HCT116 (cell line): ENCODE results near the gene KLK5. TPM values are rescaled to one million over a fixed set of nuclear protein-coding genes. Genes with fewer than 3 reads are reported as not detected.
A peak's percentile ranks its signal among the peaks of the same experiment; 100 is the strongest.

Source experiments
- ATAC-seq: fragments of 200-7000 bp; cut with Tn5 transposase; 2 replicates; pipeline ENCODE4 v1.9.1; 2020; ENCODE audit warnings: mild to moderate bottlenecking, moderate library complexity
- BruUV-seq: library from RNA; stranded (reverse); fragments of 400-500 nt; replicated peaks from 2 replicates; lab custom pipeline; 2021; lab: Mats Ljungman, UMichigan
- CTCF ChIA-PET: fragments of 300-600 bp; sonication (Branson Sonifier 250); formaldehyde crosslinking; loops from one replicate; lab custom pipeline; 2021; ENCODE audit warnings: antibody characterized with exemption; lab: Charles Lee
- POLR2A ChIA-PET: fragments of 300-600, 350-600 bp; sonication (Branson Sonifier 250); formaldehyde crosslinking; loops from one replicate; lab custom pipeline; 2021; ENCODE audit warnings: antibody characterized with exemption; lab: Charles Lee
- RAD21 ChIA-PET, 2 experiments: fragments of 300-600 bp; sonication (Branson Sonifier 250); formaldehyde crosslinking; loops; one replicate each; lab custom pipeline; 2023; ENCODE audit warnings: low total read pairs in 2 of 2; ENCODE audit not compliant: uncharacterized antibody in 2 of 2, unreplicated experiment in 2 of 2, low non-redundant PET in 1 of 2; lab: Charles Lee
- DNase-seq: peaks from one replicate; pipeline ENCODE4 v3.0.0-alpha.2; 2010; ENCODE audit warnings: low read depth, low spot score
- H2AFZ ChIP-seq: fragments of 200-600 bp; shearing (Covaris generic), sonication (generic); 2 replicates; pipeline ENCODE4 v1.6.1; 2017; ENCODE audit warnings: low read depth, mixed run types, mixed read lengths, antibody characterized with exemption, low read length; ENCODE audit not compliant: poor library complexity, severe bottlenecking
- H3K27ac ChIP-seq: 2 replicates; pipeline ENCODE4 v1.5.1; 2012; ENCODE audit warnings: low read depth, low read length
- H3K27me3 ChIP-seq: fragments of 200-600 bp; sonication (generic); 2 replicates; pipeline ENCODE4 v1.6.1; 2016; ENCODE audit warnings: mixed run types, low read length, mixed read lengths; ENCODE audit not compliant: insufficient read depth
- H3K36me3 ChIP-seq, 2 experiments: fragments of 200-500 bp in 1 of 2; fragments of 200-600 bp in 1 of 2; sonication (Bioruptor generic) in 1 of 2; sonication (generic) in 1 of 2; 2 replicates each; pipeline versions ENCODE4 v1.5.1 to v1.6.1; 2014 to 2016; ENCODE audit warnings: low read length in 2 of 2, inconsistent platforms in 1 of 2, mixed read lengths in 1 of 2, mixed run types in 1 of 2; ENCODE audit not compliant: insufficient read depth in 2 of 2, control insufficient read depth in 1 of 2
- H3K4me1 ChIP-seq, 2 experiments: fragments of 200-600 bp in 1 of 2; sonication (generic) in 1 of 2; 2 replicates each; pipeline versions ENCODE4 v1.5.1 to v1.6.1; 2012 to 2017; ENCODE audit warnings: low read length in 2 of 2, inconsistent platforms in 1 of 2, mild to moderate bottlenecking in 1 of 2, mixed read lengths in 1 of 2, mixed run types in 1 of 2, moderate library complexity in 1 of 2; ENCODE audit not compliant: insufficient read depth in 2 of 2, control insufficient read depth in 1 of 2
- H3K4me2 ChIP-seq: fragments of 200-600 bp; sonication (generic); 2 replicates; pipeline ENCODE4 v1.6.1; 2017; ENCODE audit warnings: mixed run types, low read length, mixed read lengths
- H3K4me3 ChIP-seq, 2 experiments: fragments of 200-600 bp in 1 of 2; sonication (generic) in 1 of 2; replicated peaks in 1 of 2; 2 replicates each; pipeline ENCODE4 v1.5.1; 2011 to 2016; ENCODE audit warnings: low read length in 2 of 2, control low read depth in 1 of 2, low read depth in 1 of 2, mild to moderate bottlenecking in 1 of 2, mixed read lengths in 1 of 2, mixed run types in 1 of 2
- H3K79me2 ChIP-seq: fragments of 200-600 bp; sonication (generic); 2 replicates; pipeline ENCODE4 v1.6.1; 2017; ENCODE audit warnings: mild to moderate bottlenecking, mixed run types, low read length, moderate library complexity, mixed read lengths; ENCODE audit not compliant: insufficient read depth
- H3K9ac ChIP-seq: fragments of 200-600 bp; sonication (generic); 2 replicates; pipeline ENCODE4 v1.6.1; 2016; ENCODE audit warnings: low read length, mixed read lengths
- H3K9me2 ChIP-seq: fragments of 200-600 bp; sonication (generic), shearing (Covaris generic); 2 replicates; pipeline ENCODE4 v1.6.1; 2017; ENCODE audit warnings: mixed run types, mild to moderate bottlenecking, moderate library complexity; ENCODE audit not compliant: insufficient read depth
- H3K9me3 ChIP-seq, 2 experiments: fragments of 200-500 bp in 1 of 2; fragments of 200-600 bp in 1 of 2; sonication (Bioruptor generic) in 1 of 2; sonication (generic) in 1 of 2; 2 replicates each; pipeline ENCODE4 v1.6.1; 2014 to 2017; ENCODE audit warnings: low read length in 2 of 2, mixed read lengths in 2 of 2, inconsistent platforms in 1 of 2, low read depth in 1 of 2, mild to moderate bottlenecking in 1 of 2, mixed run types in 1 of 2, moderate library complexity in 1 of 2; ENCODE audit not compliant: control insufficient read depth in 1 of 2, insufficient read depth in 1 of 2
- H4K20me1 ChIP-seq: fragments of 200-600 bp; sonication (generic), shearing (Covaris generic); 2 replicates; pipeline ENCODE4 v1.6.1; 2017; ENCODE audit warnings: mixed run types, mild to moderate bottlenecking, moderate library complexity; ENCODE audit not compliant: insufficient read depth
- ATF3 ChIP-seq: IDR thresholded peaks from 2 replicates; pipeline ENCODE4 v1.6.1; 2012
- CEBPB ChIP-seq: IDR thresholded peaks from 2 replicates; pipeline ENCODE4 v1.6.1; 2012; ENCODE audit warnings: low read depth
- CTCF ChIP-seq, 3 experiments: fragments of 200-600 bp in 1 of 3; sonication (generic) in 1 of 3; IDR thresholded peaks in 2 of 3; conservative IDR thresholded peaks in 1 of 3; 2 replicates each; pipeline ENCODE4 v1.5.1; 2012 to 2017; ENCODE audit warnings: low read depth in 2 of 3, low read length in 2 of 3, antibody characterized with exemption in 1 of 3, borderline replicate concordance in 1 of 3, control low read depth in 1 of 3, mild to moderate bottlenecking in 1 of 3, mixed read lengths in 1 of 3, mixed run types in 1 of 3, moderate library complexity in 1 of 3; ENCODE audit not compliant: insufficient read depth in 1 of 3
- EZH2 ChIP-seq: fragments of 200-600 bp; sonication (generic); IDR thresholded peaks from 2 replicates; pipeline ENCODE4 v1.6.1; 2017; ENCODE audit warnings: antibody characterized with exemption, mixed run types
- EZH2phosphoT487 ChIP-seq: fragments of 200-600 bp; IDR thresholded peaks from 2 replicates; pipeline ENCODE4 v1.6.1; 2018; ENCODE audit warnings: antibody characterized with exemption, borderline replicate concordance
- FOSL1 ChIP-seq: IDR thresholded peaks from 2 replicates; pipeline ENCODE4 v1.6.1; 2012; ENCODE audit warnings: low read depth
- JUND ChIP-seq: IDR thresholded peaks from 2 replicates; pipeline ENCODE4 v1.6.1; 2012
- RAD21 ChIP-seq: IDR thresholded peaks from 2 replicates; pipeline ENCODE4 v1.6.1; 2012; ENCODE audit warnings: low read depth, mild to moderate bottlenecking
- REST ChIP-seq: IDR thresholded peaks from 2 replicates; pipeline ENCODE4 v1.6.1; 2012; ENCODE audit warnings: low read depth
- SIN3A ChIP-seq: IDR thresholded peaks from 2 replicates; pipeline ENCODE4 v1.6.1; 2012; ENCODE audit warnings: low read depth
- SP1 ChIP-seq: IDR thresholded peaks from 2 replicates; pipeline ENCODE4 v1.6.1; 2012; ENCODE audit warnings: low read depth
- SRF ChIP-seq: IDR thresholded peaks from 2 replicates; pipeline ENCODE4 v1.6.1; 2012; ENCODE audit warnings: low read depth
- YY1 ChIP-seq: IDR thresholded peaks from 2 replicates; pipeline ENCODE4 v1.6.1; 2011; ENCODE audit warnings: low read length, low read depth, moderate library complexity, mild to moderate bottlenecking; ENCODE audit not compliant: insufficient replicate concordance; ENCODE audit errors: extremely low read depth
- ZBTB33 ChIP-seq: IDR thresholded peaks from 2 replicates; pipeline ENCODE4 v1.6.1; 2011; ENCODE audit warnings: mild to moderate bottlenecking, low read length, moderate library complexity; ENCODE audit not compliant: insufficient replicate concordance; ENCODE audit errors: extremely low read depth
- ZFX ChIP-seq: fragments of 450-650 bp; IDR thresholded peaks from 2 replicates; pipeline ENCODE4 v1.6.1; 2017
- ZNF274 ChIP-seq: fragments of 200-500 bp; sonication (Bioruptor generic); IDR thresholded peaks from 2 replicates; pipeline ENCODE4 v1.6.1; 2014; ENCODE audit warnings: mild to moderate bottlenecking, low read depth, low read length, inconsistent platforms
- intact Hi-C: fragments of 100-400 bp; cut with micrococcal nuclease; formaldehyde crosslinking; loops from 2 replicates; pipeline ENCODE4 v1.10.0; 2022
- total RNA-seq: library from RNA; stranded (reverse); gene quantifications from one replicate; pipeline ENCODE4 v1.2.1, GENCODE V29; 2021; ENCODE audit not compliant: unreplicated experiment

Gene KLK5
- total RNA-seq, 1 experiment from 2014 or later: 1.2 TPM

GRCh38 chr19:50975766-50976165, 22.9 kb upstream of the KLK5 start (continued):
- TF ChIP-seq SP1: peak; percentile 91

GRCh38 chr19:50974702-50975556, 22.1 kb upstream of the KLK5 start:
- H3K9me3 ChIP-seq: no peaks in the 10 kb centered on the region
- no peaks in the 10 kb centered on the region for H3K79me2 ChIP-seq
- H3K27me3 ChIP-seq: no peaks in the 10 kb centered on the region
- no peaks in the 10 kb centered on the region for H3K9me2 ChIP-seq
- no peak overlapping the region; the same call in 1 of the 2 replicates for H3K27ac ChIP-seq
- H3K36me3 ChIP-seq: no peaks in the 10 kb centered on the region
- CTCF ChIA-PET: no interaction called here
- no peak overlapping the region for H2AFZ ChIP-seq
- intact Hi-C loops: no loop called here
- H3K4me1 ChIP-seq: peaks cover 43 to 90% of the 10 kb centered on the region in 2 experiments
- RAD21 ChIA-PET: no interaction called here
- POLR2A ChIA-PET: interaction anchor here (1.7 kb wide), 1 partner anchor 26 kb away, joined by 4 read pairs; the partner anchor contains the start of gene KLK8
- ATAC-seq: no peak
- no peak for DNase-seq
- no TSS peak for BruUV-seq
- H4K20me1 ChIP-seq: no peaks in the 10 kb centered on the region
- H3K4me3 ChIP-seq: no peak overlapping the region
- H3K9ac ChIP-seq: peak overlapping the region; percentile 19; the same call in 1 of the 2 replicates
- peak overlapping the region; percentile 63; the same call in 1 of the 2 replicates for H3K4me2 ChIP-seq
- no peak for TF ChIP-seq SRF
- no peak for TF ChIP-seq RAD21
- TF ChIP-seq SIN3A: no peak
- TF ChIP-seq EZH2: no peak
- no peak for TF ChIP-seq JUND
- TF ChIP-seq ZFX: no peak
- TF ChIP-seq ZBTB33: no peak
- no peak for TF ChIP-seq ZNF274
- TF ChIP-seq EZH2phosphoT487: no peak
- TF ChIP-seq FOSL1: no peak
- TF ChIP-seq SP1: no peak
- TF ChIP-seq ATF3: no peak
- no peak for TF ChIP-seq YY1
- no peak for TF ChIP-seq CTCF (IDR thresholded peaks at IDR 0.05 in 2 of 3, conservative IDR thresholded peaks at IDR 0.05 in 1 of 3; ENCODE audit: borderline replicate concordance in 1 of 3, insufficient read depth in 1 of 3, low read depth in 2 of 3, low read length in 2 of 3)
- no peak for TF ChIP-seq REST
- no peak for TF ChIP-seq CEBPB
